Measurements from ENCODE around the gene ATP13A3.

GRCh38 chr3:194512895-194513601, 26.2 kb upstream of the ATP13A3 start:
- TF ChIP-seq CTCF (conservative IDR thresholded peaks at IDR 0.05 in 1 of 2, IDR thresholded peaks at IDR 0.05 in 1 of 2; ENCODE audit: low read depth in 1 of 2, low read length in 2 of 2), result no peak
- TF ChIP-seq EZH2 (IDR thresholded peaks at IDR 0.05; ENCODE audit: low read length, missing control alignments), result no peak
